Adrenal gland (tissue), 5 donors: ENCODE measurements around the gene METTL8.

Experiments
- CTCF ChIP-seq, 6 experiments: fragments of 450-650 bp in 4 of 6; fragments of 200-600 bp in 2 of 6; sonication (generic) in 1 of 6; IDR thresholded peaks; 1 replicate in 5 of 6; 2 replicates in 1 of 6; pipeline versions ENCODE4 v1.5.1 to v1.8.0; 2016 to 2021; ENCODE audit warnings: antibody characterized with exemption in 6 of 6, mild to moderate bottlenecking in 2 of 6, moderate library complexity in 1 of 6
- POLR2A ChIP-seq, 2 donors: fragments of 450-650 bp; IDR thresholded peaks; one replicate each; pipeline ENCODE4 v1.6.1; 2017; ENCODE audit warnings: antibody characterized with exemption in 2 of 2, mild to moderate bottlenecking in 2 of 2, moderate library complexity in 1 of 2
- donor health status: DM: no; HTN: no; CAD: no.

DNA sequence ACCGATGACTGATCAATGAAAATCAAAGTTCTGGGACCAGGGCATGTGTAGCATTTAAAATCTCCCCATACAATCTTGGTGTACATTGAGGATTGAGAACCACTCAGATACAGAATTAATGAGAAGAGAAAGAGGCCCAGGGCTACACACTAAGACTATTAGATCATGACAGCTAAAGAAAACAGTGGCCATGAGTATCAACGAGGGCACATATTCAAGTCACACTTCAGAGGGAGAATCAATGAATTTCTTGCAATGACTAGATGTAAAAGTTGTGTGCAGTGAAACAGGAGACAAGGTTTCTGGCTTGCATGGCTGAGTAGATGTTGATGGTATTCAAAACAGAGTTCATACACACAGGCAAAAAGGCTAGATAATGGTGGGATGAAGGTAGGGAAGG lies 29.1 kb downstream of the METTL8 start:
- TF ChIP-seq CTCF (IDR thresholded peaks at IDR 0.05) (no peak), POLR2A (IDR thresholded peaks at IDR 0.05) (no peak)
